HCT116 (cell line): ENCODE results near the gene EPHX1.

Source experiments
- ATF3 ChIP-seq: IDR thresholded peaks from 2 replicates; pipeline ENCODE4 v1.6.1; 2012
- CTCF ChIP-seq, 3 experiments: fragments of 200-600 bp in 1 of 3; sonication (generic) in 1 of 3; IDR thresholded peaks in 2 of 3; conservative IDR thresholded peaks in 1 of 3; 2 replicates each; pipeline ENCODE4 v1.5.1; 2012 to 2017; ENCODE audit warnings: low read depth in 2 of 3, low read length in 2 of 3, antibody characterized with exemption in 1 of 3, borderline replicate concordance in 1 of 3, control low read depth in 1 of 3, mild to moderate bottlenecking in 1 of 3, mixed read lengths in 1 of 3, mixed run types in 1 of 3, moderate library complexity in 1 of 3; ENCODE audit not compliant: insufficient read depth in 1 of 3
- EGR1 ChIP-seq: IDR thresholded peaks from 2 replicates; pipeline ENCODE4 v1.6.1; 2012; ENCODE audit warnings: low read depth
- ELF1 ChIP-seq: IDR thresholded peaks from 2 replicates; pipeline ENCODE4 v1.6.1; 2012; ENCODE audit warnings: low read depth, borderline replicate concordance
- EZH2 ChIP-seq: fragments of 200-600 bp; sonication (generic); IDR thresholded peaks from 2 replicates; pipeline ENCODE4 v1.6.1; 2017; ENCODE audit warnings: antibody characterized with exemption, mixed run types
- EZH2phosphoT487 ChIP-seq: fragments of 200-600 bp; IDR thresholded peaks from 2 replicates; pipeline ENCODE4 v1.6.1; 2018; ENCODE audit warnings: antibody characterized with exemption, borderline replicate concordance
- POLR2A ChIP-seq: IDR thresholded peaks from 2 replicates; pipeline ENCODE4 v1.7.0; 2011; ENCODE audit warnings: borderline replicate concordance; ENCODE audit not compliant: insufficient read depth, insufficient read length; ENCODE audit errors: extremely low read depth
- POLR2AphosphoS5 ChIP-seq: IDR thresholded peaks from 2 replicates; pipeline ENCODE4 v1.6.1; 2011; ENCODE audit warnings: mild to moderate bottlenecking, low read depth, low read length, moderate library complexity
- REST ChIP-seq: IDR thresholded peaks from 2 replicates; pipeline ENCODE4 v1.6.1; 2012; ENCODE audit warnings: low read depth
- TCF7L2 ChIP-seq: IDR thresholded peaks from 2 replicates; pipeline ENCODE4 v1.7.0; 2011; ENCODE audit warnings: borderline replicate concordance, inconsistent platforms; ENCODE audit not compliant: insufficient read depth, insufficient read length; ENCODE audit errors: extremely low read depth
- YY1 ChIP-seq: IDR thresholded peaks from 2 replicates; pipeline ENCODE4 v1.6.1; 2011; ENCODE audit warnings: low read length, low read depth, moderate library complexity, mild to moderate bottlenecking; ENCODE audit not compliant: insufficient replicate concordance; ENCODE audit errors: extremely low read depth
- ZFX ChIP-seq: fragments of 450-650 bp; IDR thresholded peaks from 2 replicates; pipeline ENCODE4 v1.6.1; 2017
- ZNF274 ChIP-seq: fragments of 200-500 bp; sonication (Bioruptor generic); IDR thresholded peaks from 2 replicates; pipeline ENCODE4 v1.6.1; 2014; ENCODE audit warnings: mild to moderate bottlenecking, low read depth, low read length, inconsistent platforms

GRCh38 chr1:225762444-225762843 lies 47.5 kb upstream of the EPHX1 start:
- TF ChIP-seq EGR1 (no peak), ZFX (no peak), POLR2AphosphoS5 (no peak), POLR2A (no peak), CTCF (IDR thresholded peaks at IDR 0.05 in 2 of 3, conservative IDR thresholded peaks at IDR 0.05 in 1 of 3; ENCODE audit: borderline replicate concordance in 1 of 3, insufficient read depth in 1 of 3, low read depth in 2 of 3, low read length in 2 of 3) (no peak), REST (no peak), ELF1 (no peak), ZNF274 (no peak), EZH2phosphoT487 (no peak), YY1 (no peak), ATF3 (no peak), TCF7L2 (no peak), EZH2 (no peak)
